HL-60 (cell line): ENCODE results near the gene FBXW4.

Source experiments
- DNase-seq, 2 experiments: peaks; one replicate each; pipeline ENCODE4 v3.0.0-alpha.2; 2010 to 2020; ENCODE audit warnings: low read depth in 1 of 2, low spot score in 1 of 2
- H3K27ac ChIP-seq: fragments of 250-450 bp; sonication (Bioruptor Pico); replicated peaks from 2 replicates; pipeline ENCODE4 v1.5.1; 2020; ENCODE audit warnings: mild to moderate bottlenecking, moderate library complexity
- H3K27me3 ChIP-seq: fragments of 250-450 bp; sonication (Bioruptor Pico); 2 replicates; pipeline ENCODE4 v1.5.1; 2021; ENCODE audit warnings: mild to moderate bottlenecking, moderate library complexity; ENCODE audit not compliant: insufficient read depth, poor library complexity, severe bottlenecking
- H3K4me3 ChIP-seq: replicated peaks from 2 replicates; pipeline ENCODE4 v1.5.1; 2011; ENCODE audit warnings: mild to moderate bottlenecking, control low read depth, low read length; ENCODE audit not compliant: insufficient read depth
- CTCF ChIP-seq: IDR thresholded peaks from one replicate; pipeline ENCODE4 v1.5.1; 2011; ENCODE audit warnings: low read length, control low read depth, inconsistent platforms; ENCODE audit not compliant: insufficient read depth
- GABPA ChIP-seq: IDR thresholded peaks from 2 replicates; pipeline ENCODE4 v1.6.1; 2012; ENCODE audit warnings: low read depth
- POLR2AphosphoS5 ChIP-seq: IDR thresholded peaks from 2 replicates; pipeline ENCODE4 v1.6.1; 2012; ENCODE audit warnings: low read depth
- REST ChIP-seq: IDR thresholded peaks from 2 replicates; pipeline ENCODE4 v1.6.1; 2012; ENCODE audit warnings: low read depth; ENCODE audit not compliant: insufficient replicate concordance
- SPI1 ChIP-seq: IDR thresholded peaks from 2 replicates; pipeline ENCODE4 v1.6.1; 2012; ENCODE audit warnings: low read depth, mild to moderate bottlenecking, borderline replicate concordance

FBXW4 gene

GRCh38 chr10:101623528-101623927 lies 71.4 kb downstream of the FBXW4 start:
- H3K27ac ChIP-seq, result no peak overlapping the region
- TF ChIP-seq POLR2AphosphoS5 (no peak), REST (no peak)
- no peak for DNase-seq
- H3K4me3 ChIP-seq, result no peak overlapping the region
- H3K27me3 ChIP-seq, result no peaks in the 10 kb centered on the region

- no peak for TF ChIP-seq REST
- no peak for TF ChIP-seq SPI1
- no peak for TF ChIP-seq POLR2AphosphoS5
- DNase-seq, result no peak
- Histone ChIP-seq H3K27ac (no peak overlapping the region), H3K4me3 (no peak overlapping the region), H3K27me3 (no peaks in the 10 kb centered on the region)
Observed at GRCh38 chr10:101619983-101620382, 75.0 kb downstream of the FBXW4 start.

- TF ChIP-seq POLR2AphosphoS5, result no peak
- no peak for TF ChIP-seq REST
- TF ChIP-seq GABPA, result no peak
- no peak for TF ChIP-seq SPI1
- DNase-seq, result no peak
- H3K4me3 ChIP-seq, result no peak overlapping the region
- no peaks in the 10 kb centered on the region for H3K27me3 ChIP-seq
- no peak overlapping the region for H3K27ac ChIP-seq
Observed at GRCh38 chr10:101618871-101619270, 76.1 kb downstream of the FBXW4 start.

- Histone ChIP-seq H3K27me3 (no peaks in the 10 kb centered on the region), H3K4me3 (no peak overlapping the region), H3K27ac (no peak overlapping the region)
- no peak for DNase-seq
- TF ChIP-seq CTCF, result no peak
- TF ChIP-seq SPI1, result 0 out of 2 replicates have a peak, but pooled peaks have one; percentile 21
Observed at GRCh38 chr10:101617824-101618568, 77.0 kb downstream of the FBXW4 start.
